Hematopoietic multipotent progenitor cell treated with erythropoietin and hydrocortisone succinate and interleukin-3 and kit ligand, for 17 days (in vitro differentiated cells): ENCODE measurements around the gene GNRH2.
"Not testable (repeated sequence)": the region's sequence is repeated elsewhere in the genome, so short reads cannot be mapped to it uniquely, and the experiment has no call there.

Experiments used
- DNase-seq: peaks from one replicate; pipeline ENCODE4 v3.0.0-alpha.2; 2015; ENCODE audit warnings: low spot score

Gene GNRH2

DNA sequence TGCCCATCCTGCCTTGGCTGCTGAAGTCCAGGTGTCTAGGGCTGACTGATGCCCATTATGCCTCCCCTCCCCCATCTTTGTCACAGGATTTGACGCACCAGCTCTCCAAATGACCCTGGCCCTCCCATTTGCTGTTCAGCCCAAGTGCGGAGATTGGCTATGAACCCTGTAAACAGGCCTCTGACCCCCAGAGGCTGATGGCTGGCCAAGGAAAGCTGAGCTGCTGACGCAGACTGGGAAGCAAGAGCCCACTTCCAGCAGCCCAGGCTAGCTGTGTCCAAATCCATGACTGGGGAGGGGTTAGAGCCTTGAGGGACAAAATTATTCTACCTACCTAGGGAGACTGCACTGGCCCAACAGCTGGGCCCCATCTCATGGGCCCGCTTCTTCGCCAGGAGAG lies 797 bp upstream of the GNRH2 start:
- no peak for DNase-seq

DNA sequence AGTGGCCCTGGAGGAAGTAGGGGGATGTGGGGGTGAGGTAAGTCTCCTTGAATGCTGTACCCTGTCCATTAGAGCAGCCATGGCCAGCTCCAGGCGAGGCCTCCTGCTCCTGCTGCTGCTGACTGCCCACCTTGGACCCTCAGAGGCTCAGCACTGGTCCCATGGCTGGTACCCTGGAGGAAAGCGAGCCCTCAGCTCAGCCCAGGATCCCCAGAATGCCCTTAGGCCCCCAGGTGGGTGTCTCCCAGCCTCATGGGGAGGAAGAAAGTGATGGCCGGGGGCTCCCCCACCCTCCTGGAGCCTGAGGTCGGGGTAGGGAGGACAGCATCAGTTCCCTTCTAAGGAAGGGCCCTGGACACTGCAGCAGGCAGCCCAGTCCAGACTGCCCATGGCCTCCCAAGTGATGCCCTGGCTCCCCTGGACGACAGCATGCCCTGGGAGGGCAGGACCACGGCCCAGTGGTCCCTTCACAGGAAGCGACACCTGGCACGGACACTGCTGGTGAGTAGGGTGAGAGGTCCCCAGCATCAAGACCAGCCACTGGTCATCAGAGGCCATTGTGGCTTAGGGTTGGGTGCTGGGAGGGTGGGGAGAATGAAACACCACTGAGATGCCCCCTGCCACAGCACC lies 1.0 kb downstream of the GNRH2 start:
- DNase-seq = no peak

DNA sequence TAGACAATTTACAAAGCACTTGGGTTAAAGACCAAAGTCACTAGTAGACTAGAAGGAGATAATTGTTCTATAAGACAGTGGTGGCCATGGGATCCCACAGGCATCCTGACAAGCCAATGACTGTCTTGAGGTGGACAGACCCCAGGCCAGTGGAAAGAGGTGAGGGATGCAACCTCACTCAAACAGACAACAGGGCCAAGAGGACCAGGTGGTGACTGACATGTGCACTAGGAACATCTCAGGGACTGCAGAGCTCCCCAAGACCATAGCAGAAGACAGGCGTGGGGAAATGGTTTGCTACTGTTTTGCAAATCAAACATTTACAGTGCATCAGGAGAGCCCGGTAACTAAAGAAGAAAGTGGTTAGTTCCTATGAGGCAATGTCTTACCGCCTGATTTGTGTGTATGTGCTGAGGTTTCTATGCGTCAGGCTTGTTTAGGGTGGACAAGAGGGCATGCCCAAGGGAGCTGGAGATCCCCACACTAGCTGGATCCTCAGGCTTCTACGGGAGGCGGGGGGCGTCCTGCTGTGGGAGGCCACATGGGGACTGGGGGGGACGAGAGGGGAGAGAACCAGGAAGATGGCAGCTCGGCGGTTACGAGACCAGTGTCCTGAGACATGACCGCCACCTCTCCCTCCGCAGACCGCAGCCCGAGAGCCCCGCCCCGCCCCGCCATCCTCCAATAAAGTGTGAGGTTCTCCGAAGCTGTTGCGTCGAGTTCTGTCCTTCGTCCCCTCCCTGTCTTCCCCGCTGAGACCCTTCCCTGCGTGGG lies 1.8 kb downstream of the GNRH2 start:
- no peak for DNase-seq

DNA sequence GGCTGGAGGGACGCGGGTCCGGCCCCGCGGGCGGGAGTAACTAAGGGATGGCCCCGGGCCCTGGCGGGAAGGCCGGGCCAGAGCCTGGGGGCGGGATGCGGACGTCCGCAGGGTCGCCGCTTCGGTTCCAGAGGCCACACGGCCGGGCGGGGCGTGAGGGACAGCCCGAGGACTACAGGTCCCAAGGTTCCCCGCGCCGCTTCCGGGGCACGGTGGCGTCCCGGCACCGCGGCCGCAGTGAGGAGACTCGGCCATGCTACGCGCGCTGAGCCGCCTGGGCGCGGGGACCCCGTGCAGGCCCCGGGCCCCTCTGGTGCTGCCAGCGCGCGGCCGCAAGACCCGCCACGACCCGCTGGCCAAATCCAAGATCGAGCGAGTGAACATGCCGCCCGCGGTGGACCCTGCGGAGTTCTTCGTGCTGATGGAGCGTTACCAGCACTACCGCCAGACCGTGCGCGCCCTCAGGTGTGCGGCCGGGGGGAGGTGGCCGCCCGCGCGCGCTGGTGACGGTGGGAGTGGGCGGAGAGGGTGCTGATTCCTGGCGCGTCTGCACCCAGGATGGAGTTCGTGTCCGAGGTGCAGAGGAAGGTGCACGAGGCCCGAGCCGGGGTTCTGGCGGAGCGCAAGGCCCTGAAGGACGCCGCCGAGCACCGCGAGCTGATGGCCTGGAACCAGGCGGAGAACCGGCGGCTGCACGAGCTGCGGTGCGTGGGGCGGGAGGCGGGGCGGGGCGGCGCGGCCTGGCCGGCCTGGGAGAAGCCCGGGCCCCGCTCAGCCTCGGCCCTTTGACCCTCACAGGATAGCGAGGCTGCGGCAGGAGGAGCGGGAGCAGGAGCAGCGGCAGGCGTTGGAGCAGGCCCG lies 2.6 kb downstream of the GNRH2 start, which contains the start of gene MRPS26:
Gene MRPS26, plus strand, starts transcription at position 237 of the 861 bp plus-strand sequence. Its CDS starts 17 bp downstream, at position 254.
- DNase-seq = peak; percentile 19

DNA sequence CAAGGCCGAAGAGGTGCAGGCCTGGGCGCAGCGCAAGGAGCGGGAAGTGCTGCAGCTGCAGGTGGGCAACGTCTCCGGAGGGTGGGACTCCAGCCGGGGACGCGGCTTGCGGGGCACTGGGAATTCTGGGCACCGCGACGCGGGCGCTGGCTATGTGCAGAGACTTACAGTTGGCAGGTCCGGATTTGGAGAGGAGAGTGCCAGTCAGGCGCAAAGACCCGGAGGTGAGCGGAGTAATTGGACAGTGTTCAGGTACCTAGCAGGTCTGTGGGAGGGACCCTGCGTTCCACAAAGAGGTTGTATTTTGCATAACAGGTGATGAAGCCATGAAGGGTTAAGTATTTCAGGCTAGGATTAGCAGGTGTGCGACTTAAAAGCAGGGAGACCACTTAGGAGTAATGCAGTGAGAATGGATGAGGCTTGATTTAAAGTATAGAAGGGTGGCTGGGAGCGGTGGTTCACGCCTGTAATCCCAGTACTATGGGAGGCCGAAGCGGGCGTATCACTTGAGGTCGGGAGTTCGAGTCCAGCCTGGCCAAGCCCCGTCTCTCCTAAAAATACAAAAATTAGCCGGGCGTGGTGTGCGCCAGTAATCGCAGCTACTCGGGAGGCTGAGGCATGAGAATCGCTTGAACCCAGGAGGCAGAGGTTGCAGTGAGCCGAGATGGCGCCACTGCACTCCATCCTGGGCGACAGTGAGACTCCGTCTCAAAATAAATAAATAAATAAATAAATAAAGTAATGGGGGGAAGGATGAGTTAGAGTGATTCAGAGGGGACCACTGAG lies 3.4 kb downstream of the GNRH2 start:
- no peak for DNase-seq

DNA sequence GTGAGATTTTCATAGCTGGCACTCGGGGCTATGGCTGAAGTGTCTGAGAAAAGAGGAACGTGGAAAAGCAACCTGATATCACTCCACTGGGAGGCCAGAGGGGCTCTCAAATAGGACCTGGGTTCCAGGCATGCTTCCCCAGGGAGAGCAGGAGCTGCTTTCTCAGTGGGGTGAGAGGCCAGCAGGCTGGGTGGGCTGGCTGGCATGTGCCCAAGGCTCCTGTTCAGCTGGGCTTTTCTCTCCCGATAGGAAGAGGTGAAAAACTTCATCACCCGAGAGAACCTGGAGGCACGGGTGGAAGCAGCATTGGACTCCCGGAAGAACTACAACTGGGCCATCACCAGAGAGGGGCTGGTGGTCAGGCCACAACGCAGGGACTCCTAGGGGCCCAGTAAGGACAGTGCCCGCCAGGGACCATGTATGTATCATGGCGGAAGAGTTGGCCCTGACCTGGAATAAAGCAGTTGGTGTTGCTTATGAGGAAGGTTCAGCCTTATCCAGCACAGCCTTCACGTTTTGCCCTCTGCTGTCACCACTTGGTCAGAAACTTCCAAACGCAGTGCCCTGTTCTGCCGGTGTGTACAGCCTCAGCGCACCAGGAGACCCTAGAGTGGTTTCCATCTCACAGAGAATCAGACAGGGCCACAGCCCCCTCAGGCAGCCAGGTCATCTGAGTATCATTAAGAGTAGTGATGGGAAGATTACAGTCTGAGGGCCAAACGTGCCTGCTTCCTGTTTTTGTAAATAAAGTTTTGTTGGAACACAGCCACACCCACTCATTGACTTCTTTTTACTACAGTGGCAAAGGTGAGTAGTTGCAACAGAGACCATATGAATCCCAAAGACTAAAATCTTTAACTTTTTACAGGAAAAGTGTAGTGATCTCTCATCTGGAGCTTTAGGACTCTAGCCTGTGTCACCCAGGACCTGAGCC lies 4.3 kb downstream of the GNRH2 start:
- no peak for DNase-seq

DNA sequence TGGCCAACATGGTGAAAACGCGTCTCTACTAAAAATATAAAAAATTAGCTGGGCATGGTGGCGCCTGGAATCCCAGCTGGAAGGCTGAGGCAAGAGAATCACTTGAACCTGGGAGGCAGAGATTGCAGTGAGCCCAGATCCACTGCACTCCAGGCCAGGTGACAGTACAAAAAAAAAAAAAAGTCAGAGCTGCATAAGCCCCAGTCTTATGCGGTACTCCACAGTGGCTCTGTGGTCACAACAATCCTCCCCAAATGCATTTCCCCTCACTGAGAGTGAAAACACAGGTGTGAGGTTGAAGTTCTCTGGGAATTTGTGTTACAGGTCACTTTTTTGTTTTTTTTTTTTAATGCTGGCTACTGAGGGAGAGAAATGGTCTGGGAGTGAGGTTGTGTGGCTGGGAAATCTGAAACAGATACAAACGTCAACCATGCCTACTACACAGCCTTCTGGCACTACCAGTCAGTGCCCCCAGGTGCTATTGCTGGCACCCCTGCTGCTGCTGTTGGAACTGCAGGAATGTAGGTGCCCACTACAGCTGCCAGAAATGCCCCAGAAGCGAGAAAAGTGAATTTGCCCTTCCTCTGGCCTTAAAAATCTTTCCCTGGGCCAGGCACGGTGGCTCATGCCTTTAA lies 8.1 kb downstream of the GNRH2 start:
- DNase-seq = no peak

DNA sequence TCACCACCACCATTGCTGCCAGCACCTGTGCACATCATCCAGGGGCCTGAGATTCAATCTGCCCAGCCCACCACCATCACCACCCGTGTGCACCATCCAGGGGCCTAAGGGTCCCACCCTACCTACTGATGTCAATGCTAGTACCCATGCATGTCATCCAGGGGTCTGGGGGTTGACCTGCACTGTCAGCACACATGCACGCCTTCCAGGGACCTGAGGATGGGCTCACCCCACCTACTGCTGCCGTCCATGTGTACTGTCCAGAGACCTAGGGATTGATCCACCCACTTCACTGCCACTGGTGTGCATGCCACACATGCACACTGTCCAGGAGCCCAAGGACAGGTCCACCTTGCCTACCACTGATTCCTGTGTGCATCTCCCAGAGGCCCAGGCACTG lies 16.1 kb downstream of the GNRH2 start:
- no peak for DNase-seq

DNA sequence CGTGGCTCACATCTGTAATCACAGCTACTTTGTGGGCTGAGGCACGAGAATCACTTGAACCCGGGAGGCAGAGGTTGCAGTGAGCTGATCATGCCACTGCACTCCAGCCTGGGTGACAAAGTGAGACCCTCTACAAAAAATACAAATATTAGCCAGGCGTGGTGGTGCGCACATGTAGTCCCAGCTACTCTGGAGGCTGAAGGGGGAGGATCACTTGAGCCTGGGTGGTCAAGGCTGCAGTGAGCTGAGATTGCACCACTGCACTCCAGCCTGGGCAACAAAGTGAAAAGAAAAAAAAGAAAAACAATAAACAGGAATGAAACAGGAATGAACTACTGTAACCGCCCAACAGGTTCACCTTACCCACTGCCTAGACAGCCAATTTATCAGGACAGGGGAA lies 20.7 kb downstream of the GNRH2 start:
- DNase-seq = not testable (repeated sequence)

DNA sequence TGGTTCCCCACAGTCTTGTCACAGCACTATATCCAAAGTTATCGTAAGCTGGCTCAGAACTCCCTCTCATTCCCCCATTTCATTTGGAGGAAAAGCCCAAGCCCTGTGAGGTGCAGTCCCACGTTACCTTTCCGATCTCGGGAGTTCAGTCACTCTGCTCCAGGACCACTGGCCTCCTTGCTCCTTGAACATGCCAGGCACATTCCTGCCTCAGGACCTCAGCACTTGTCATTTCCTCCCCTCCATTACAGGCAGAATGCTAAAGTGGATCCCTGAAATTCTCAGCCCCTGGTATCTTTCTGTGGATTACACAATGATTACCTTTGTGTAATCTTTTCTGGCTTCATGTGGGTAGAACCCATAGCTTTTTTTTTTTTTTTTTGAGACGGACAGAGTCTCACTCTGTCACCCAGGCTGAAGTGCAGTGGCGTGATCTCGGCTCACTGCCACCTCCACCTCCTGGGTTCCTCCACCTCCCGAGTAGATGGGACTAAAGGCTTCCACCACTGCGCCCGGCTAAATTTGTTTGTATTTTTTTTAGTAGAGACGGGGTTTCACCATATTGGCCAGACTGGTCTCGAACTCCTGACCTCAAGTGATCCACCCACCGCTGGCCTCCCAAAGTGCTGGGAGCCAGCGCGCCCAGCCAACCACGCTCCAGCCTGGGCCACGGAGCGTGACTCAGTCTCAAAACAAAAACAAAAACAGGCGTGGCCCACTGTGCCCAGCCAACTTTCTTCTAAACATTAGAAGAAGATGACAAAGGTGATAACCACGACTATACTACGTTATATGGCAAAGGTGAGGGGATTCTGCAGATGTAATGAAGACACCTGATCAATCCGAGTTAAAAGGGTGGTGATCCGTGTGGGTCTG lies 24.0 kb downstream of the GNRH2 start:
- no peak for DNase-seq

DNA sequence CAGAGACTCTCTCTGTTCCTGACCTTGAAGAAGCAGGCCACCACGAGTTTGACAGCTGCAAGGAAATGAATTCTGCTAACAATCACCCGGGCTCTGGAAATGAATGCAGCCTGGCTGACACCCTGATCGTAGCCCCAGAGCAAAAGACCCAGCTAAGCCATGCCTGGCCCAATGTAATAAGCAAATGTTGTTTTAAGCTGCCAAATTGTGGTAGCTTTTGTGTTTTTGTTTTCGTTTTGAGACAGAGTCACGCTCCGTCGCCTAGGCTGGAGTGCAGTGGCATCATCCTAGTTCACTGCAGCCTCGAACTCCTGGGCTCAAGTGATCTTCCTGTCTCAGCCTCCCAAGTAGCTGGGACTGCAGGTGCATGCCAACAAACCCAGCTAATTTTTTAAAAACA lies 24.7 kb downstream of the GNRH2 start:
- no peak for DNase-seq

DNA sequence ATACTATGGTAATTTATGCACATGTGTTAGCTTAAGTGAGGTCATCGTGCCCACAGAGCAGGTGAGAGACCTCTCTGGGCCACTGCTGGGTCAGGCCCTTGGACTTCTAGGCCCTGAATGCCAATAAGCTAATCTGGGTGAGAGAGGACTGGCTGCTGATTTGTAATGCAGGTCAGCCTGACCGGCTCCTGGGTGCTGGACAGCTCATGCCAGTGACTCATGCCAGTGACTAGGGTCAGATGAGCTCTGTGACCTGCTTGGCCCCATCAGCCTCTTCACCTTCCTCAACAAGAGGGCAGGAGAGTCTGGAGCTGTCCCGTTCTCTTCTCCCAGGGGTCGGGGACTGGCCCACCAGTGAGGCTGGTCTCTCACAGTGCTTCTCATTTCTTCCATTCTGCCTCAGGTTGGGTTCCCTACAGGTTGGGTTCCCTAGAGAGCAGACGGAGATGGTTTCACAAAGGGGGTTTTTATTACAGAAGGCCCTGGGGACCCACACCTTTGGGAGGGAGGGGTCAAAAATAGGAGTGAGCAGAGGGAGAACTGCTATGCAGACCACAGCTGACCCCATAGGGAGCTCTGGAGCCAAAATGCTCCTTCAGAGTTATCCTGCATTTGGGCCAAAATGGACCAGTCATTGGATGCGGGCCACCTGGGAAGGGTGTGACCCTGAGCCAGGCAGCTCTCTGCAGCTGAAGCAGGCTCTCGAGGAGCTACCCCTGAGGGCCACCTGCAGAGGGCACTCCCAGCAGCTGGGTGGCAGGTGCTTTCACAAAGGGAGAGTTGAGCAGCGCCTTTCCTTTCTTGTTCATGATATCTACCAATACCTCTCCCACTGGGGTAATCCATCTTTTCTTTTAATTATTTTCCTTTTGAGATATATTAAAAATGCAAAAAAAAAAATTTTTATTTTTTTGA lies 25.8 kb downstream of the GNRH2 start:
- no peak for DNase-seq

DNA sequence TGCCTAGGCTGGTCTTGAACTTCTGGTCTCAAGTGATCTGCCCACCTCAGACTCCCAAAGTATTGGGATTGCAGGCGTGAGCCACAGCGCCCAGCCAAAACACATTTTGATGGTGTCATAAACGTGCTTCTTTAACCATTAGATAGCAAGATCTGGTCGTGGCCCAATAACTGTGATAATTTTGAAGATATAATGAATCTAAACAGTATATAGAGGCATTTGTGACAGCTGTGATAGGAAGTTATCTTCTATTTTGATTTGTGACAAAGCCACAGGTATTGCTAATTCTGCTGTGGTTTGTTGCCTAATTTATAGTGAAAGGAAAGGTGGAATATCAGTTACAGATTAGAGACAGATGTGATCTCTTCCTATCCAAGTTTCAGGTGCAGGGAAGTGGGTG lies 27.3 kb downstream of the GNRH2 start:
- DNase-seq = no peak

DNA sequence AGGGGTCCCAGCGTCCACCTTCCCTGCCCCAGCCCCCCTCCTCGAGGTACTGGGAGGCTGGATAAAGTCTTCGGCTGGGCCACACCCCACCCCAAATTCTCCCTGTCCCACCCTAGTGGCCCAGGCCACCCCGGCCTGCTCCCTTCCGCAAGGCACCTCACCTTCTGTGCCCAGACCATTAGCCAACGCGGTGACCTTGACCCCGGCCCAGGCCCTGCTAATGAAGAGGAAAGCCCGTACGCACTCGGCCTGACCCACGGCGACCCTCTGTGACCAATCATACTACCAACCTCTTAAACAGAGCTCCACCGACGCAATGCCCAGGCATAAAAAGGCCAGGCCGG lies 27.8 kb downstream of the GNRH2 start:
- no peak for DNase-seq

DNA sequence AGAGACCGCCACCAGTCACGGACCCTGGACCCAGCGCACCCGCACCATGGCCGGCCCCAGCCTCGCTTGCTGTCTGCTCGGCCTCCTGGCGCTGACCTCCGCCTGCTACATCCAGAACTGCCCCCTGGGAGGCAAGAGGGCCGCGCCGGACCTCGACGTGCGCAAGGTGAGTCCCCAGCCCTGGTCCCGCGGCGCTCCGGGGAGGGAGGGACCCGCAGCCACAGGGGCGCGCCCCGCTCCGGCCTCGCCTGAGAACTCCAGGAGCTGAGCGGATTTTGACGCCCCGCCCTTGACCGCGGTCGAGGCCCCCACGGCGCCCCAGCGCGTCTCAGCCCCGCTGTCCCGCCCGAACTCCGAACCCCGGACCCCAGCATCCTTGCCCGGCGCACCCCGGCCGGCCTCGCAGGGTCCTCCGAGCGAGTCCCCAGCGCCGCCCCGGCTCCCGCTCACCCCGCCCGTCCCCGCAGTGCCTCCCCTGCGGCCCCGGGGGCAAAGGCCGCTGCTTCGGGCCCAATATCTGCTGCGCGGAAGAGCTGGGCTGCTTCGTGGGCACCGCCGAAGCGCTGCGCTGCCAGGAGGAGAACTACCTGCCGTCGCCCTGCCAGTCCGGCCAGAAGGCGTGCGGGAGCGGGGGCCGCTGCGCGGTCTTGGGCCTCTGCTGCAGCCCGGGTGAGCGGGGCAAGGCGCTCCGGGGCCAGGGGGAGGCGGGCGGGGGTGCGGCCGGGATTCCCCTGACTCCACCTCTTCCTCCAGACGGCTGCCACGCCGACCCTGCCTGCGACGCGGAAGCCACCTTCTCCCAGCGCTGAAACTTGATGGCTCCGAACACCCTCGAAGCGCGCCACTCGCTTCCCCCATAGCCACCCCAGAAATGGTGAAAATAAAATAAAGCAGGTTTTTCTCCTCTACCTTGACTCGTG lies 28.4 kb downstream of the GNRH2 start, which contains the start of gene OXT:
Gene OXT, plus strand, starts transcription at position 11 of the 920 bp plus-strand sequence. Its CDS starts 36 bp downstream, at position 47.
- no peak for DNase-seq

DNA sequence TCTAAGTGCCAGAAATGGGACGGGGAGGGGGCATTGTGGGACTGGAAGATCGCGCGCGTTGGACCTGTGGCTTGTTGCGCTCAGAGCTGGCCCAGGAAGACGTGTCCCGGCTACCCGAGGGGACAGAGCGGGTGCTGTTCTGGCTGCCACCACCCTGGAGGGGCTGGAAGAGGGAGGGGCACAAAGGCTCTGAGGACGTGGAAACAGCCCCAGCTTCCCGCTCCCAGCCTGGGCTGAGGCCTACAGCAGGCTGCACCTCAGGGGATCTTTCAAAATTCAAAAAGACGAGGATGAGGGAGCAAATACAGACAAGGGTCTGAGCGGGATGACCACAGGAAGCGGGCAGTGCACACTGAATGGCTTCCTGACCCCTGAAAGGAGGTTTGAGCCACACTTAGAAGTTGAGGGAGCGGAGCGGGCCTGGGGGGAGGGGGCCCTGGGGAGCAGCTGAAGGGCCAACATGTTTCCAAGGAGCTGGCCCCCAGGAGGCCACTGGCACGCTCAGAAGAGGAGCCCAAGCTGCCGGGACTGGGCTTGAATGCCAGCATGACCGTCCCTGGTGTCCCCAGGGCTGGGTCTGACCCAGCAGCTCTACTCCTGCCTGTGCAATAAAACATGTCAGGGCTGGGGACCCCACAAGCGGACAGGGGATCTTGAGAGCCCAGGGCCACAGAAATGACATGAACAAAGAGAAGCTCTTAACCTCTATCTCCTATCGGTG lies 29.3 kb downstream of the GNRH2 start:
- DNase-seq = no peak
